ENCODE data around the gene AVL9.
"Not testable (repeated sequence)": the region's sequence is repeated elsewhere in the genome, so short reads cannot be mapped to it uniquely, and the experiment has no call there.

AVL9 gene

DNA sequence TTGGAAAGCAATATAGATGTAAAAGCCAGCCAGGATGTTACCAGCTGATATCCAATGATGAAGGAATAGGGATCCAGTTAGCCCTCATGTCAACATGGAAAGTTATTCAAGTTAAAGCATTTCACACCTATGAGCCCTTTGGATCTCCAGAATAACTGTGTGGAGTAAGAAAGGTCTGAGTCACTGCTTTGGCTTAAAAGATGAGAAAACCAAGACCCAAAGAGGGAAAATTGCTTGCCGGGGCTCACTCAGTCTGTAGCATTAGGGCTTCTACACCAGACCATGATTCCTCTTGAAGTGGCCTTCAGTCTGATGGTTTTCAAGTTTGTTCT is 17.7 kb upstream of the AVL9 start:
- no peak for TF ChIP-seq ZNF274 (IDR thresholded peaks at IDR 0.05; ENCODE audit: low read depth, low read length)
- H3K4me3 ChIP-seq (ENCODE audit: low read length): no peak overlapping the region

DNA sequence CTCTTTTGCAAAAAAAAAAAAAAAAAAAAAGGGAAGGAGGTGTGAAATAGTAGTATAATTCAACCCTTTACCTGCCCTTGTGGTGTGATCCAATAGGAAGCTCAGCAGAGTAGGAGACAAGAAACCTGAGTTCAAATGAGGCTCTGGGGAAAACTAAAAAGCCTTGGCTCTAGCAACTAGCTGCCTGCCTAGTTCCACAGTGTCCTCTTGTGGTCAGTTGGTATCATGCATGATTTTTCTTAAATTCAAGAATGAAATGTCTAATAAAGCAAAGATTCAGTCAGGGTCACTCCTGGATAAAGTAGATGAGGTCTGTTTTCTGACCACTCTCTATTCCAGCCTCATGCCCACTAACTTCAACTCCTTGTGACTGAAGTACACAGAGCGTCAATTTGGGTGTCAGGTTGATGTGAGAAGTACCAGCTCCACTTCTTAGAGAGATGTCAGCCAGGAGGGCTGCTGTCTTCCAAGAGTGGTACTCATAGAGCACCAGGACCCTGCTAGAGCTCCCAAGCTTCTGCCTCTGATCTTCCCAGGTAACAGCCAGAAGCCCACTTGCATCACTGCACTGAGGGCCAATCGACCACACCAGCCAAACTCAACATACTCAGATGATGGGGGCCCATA is 15.6 kb upstream of the AVL9 start:
- H3K4me3 ChIP-seq (ENCODE audit: low read length): no peak overlapping the region
- no peak for TF ChIP-seq ZNF274 (IDR thresholded peaks at IDR 0.05; ENCODE audit: low read depth, low read length)

- no peak for TF ChIP-seq ZNF274 (IDR thresholded peaks at IDR 0.05; ENCODE audit: low read depth, low read length)
- no peak overlapping the region for H3K4me3 ChIP-seq (ENCODE audit: low read length)
These were observed 14.1 kb upstream of the AVL9 start for GRCh38 chr7:32481176-32481575.

DNA sequence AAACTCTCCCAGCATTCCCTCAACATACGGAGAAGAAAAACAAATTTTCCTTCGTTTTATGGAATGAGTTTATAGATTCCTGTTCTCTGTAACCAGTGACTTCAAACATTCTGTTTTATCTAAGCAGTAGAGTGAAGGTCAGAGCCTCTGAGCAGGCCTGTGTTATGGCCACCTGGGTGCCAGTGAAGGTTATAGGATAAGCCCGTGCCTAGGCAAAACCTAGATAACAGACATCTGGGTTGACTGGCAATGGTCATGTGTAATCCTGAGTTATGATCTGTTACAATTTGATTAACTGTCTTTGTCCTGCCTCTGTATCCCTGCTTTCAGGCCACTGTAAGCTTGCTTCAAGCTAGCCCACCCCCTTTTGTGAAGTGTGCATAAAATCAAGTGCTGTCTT is 13.4 kb upstream of the AVL9 start:
- TF ChIP-seq ZNF274 (IDR thresholded peaks at IDR 0.05; ENCODE audit: low read depth, low read length): no peak
- H3K4me3 ChIP-seq (ENCODE audit: low read length): no peak overlapping the region

DNA sequence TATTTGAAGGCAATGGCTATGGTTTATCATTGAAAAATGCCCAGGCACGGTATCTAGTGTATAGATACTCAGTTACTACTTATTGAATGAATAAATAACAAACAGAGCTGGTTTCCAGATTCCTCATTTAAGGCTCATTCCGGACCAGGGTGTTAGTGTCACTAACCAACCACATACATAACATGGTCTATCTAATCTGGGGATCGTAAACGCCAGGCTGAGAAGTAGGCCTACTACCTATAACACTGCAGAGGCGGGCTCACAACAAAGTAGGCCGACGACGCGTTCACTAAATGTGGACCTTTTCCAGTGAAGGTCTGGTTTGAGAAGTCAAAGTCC is 5.5 kb upstream of the AVL9 start:
- TF ChIP-seq ZNF274 (IDR thresholded peaks at IDR 0.05; ENCODE audit: low read depth, low read length): no peak
- peak overlapping the region; percentile 97 for H3K4me3 ChIP-seq (ENCODE audit: low read length)

- no peak for TF ChIP-seq ZNF274 (IDR thresholded peaks at IDR 0.05; ENCODE audit: low read depth, low read length)
- peak within 1 kb of the TSS; percentile 97 for H3K4me3 ChIP-seq (ENCODE audit: low read length)
These were observed 5.0 kb upstream of the AVL9 start, which contains the start of gene LSM5 for GRCh38 chr7:32490127-32490796. Gene LSM5, minus strand, starts transcription at chr7:32490380. Its CDS starts 15 bp downstream, at chr7:32490365.

DNA sequence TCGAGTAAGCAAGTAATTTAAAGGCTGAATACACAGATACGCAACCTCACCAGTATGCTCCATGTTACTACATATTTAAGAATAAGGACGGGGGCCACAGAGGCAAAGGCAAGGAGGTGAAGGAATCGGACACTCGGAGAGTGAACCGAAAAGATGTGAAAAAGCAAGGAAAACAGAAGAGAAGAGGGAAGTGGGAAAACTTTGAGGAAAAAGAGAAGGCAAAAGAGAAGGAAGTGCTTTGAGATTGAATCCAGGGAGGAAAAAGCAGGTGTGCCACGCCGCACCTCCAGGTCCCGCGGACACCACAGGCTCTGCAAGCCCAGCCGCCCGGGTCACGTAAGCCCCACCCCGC is 367 bp upstream of the AVL9 start:
- TF ChIP-seq ZNF274 (IDR thresholded peaks at IDR 0.05; ENCODE audit: low read depth, low read length): no peak
- peak overlapping the region; percentile 86 for H3K4me3 ChIP-seq (ENCODE audit: low read length)

DNA sequence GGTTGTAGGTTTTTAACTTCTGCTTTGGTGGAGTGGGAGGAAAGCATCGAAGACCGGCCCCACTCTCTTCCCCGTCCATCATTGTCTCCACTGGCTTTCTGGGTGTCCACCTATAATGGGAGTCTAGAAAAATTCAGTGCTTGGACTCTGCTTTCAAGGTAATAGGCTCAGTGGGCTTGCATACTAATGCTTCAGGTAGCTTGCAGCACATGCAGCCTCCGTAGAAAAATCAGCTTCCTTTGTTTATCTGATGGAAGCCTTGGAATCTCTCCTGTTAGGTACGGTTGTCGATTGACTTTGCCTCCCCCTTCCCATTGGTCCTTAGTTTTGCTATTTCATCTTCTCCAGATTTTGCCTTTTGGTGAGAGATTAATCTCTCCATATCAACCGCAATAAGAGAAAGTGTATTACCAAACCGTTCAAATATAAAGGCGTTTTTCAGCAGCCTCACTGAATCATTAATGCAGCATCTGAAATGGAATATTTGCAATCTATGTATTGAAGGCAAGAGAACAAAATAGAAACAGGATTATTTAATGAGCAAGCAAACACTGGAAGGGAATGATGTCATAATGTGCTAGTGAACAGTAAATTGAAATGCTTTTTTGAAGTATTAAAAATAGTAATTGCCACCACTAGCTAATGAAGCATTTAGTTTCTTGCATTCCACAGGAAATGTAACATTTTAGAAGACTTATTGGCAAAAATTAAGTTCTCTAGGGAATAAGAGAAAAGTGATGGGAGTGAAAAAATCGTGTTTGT is 944 bp downstream of the AVL9 start:
- peak overlapping the region; percentile 100 for H3K4me3 ChIP-seq (ENCODE audit: low read length)
- no peak for TF ChIP-seq ZNF274 (IDR thresholded peaks at IDR 0.05; ENCODE audit: low read depth, low read length)

DNA sequence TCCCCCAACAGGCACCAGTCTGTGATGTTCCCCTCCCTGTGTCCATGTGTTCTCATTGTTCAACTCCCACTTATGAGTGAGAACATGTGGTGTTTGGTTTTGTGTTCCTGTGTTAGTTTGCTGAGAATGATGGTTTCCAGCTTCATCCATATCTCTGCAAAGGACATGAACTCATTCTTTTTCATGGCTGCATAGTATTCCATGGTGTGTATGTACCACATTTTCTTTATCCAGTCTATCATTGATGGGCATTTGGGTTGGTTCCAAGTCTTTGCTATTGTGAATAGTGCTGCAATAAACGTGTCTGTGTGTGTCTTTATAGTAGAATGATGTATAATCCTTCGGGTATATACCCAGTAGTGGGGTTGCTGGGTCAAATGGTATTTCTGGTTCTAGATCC is 4.5 kb downstream of the AVL9 start:
- not testable (repeated sequence) for H3K4me3 ChIP-seq (ENCODE audit: low read length)

DNA sequence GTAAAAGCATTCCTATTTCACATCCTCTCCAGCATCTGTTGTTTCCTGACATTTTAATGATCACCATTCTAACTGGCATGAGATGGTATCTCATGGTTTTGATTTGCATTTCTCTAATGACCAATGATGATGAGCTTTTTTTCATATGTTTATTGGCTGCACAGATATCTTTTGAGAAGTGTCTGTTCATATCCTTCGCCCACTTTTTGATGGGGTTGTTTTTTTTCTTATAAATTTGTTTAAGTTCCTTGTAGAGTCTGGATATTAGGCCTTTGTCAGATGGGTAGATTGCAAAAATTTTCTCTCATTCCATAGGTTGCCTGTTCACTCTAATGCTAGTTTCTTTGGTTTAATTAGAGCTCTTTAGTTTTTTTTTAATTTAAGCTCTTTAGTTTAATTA is 4.9 kb downstream of the AVL9 start:
- not testable (repeated sequence) for H3K4me3 ChIP-seq (ENCODE audit: low read length)

DNA sequence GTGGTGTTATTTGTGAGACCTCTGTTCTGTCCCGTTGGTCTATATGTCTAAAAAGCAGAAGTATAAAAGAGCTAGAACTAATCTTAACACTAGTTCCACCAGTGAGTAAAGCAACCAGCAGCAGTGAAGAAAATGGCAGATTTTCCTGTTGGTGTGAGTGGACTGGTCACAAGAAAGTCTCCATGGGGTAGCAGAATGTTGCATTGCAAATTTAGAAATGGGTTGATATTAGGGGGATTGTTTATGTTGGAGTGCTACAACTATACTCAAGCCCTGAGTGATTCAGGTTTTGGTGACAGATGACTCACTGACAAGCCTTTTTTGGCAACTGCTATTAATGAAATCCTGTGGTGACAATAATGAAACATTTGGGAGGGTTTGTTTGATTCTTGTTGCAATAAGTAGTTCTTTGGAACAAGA is 5.6 kb downstream of the AVL9 start:
- H3K4me3 ChIP-seq (ENCODE audit: low read length): no peak overlapping the region
- no peak for TF ChIP-seq ZNF274 (IDR thresholded peaks at IDR 0.05; ENCODE audit: low read depth, low read length)

- no peak for TF ChIP-seq ZNF274 (IDR thresholded peaks at IDR 0.05; ENCODE audit: low read depth, low read length)
- H3K4me3 ChIP-seq (ENCODE audit: low read length): no peak overlapping the region
These were observed 6.2 kb downstream of the AVL9 start for GRCh38 chr7:32501522-32501921.

DNA sequence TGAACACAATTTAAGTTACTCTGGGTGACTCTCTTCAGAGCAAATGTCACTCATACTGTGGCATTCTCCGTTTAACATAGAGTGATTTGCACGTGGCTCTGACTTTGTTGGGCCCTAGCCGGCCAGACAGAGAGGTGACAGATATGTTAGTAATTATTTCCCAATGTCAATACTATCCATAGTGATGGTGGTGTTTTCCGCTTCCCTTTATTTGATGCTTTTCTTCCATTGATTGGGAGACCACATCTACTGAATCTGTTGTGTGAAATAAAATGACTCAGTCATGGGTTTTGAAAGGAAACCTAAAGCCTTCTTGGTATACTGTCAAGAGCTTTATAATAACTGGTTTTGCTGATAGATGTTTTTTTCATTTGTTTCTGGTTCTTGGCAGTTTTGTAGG is 7.4 kb downstream of the AVL9 start:
- no peak for TF ChIP-seq ZNF274 (IDR thresholded peaks at IDR 0.05; ENCODE audit: low read depth, low read length)
- no peak overlapping the region for H3K4me3 ChIP-seq (ENCODE audit: low read length)

- H3K4me3 ChIP-seq (ENCODE audit: low read length): no peak overlapping the region
- no peak for TF ChIP-seq ZNF274 (IDR thresholded peaks at IDR 0.05; ENCODE audit: low read depth, low read length)
These were observed 11.2 kb downstream of the AVL9 start for GRCh38 chr7:32506266-32507054.

DNA sequence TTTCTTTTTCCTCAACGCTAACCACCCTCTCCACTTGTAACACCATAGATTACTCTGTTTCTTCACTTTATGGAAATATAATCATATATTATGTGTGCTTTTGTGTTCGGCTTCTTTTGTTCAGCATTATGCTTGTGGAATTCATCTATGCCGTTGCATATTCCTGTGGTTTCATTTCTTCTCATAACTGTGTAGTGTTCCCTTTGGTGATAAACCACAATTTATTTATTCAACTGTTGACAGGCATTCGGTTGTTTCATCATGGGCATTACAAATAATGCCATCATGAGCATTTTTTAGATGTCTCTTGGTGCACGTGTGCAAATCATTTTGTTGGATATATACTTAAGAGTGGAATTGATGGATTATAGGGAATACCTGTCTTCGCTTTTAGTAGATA is 12.1 kb downstream of the AVL9 start:
- no peak for TF ChIP-seq ZNF274 (IDR thresholded peaks at IDR 0.05; ENCODE audit: low read depth, low read length)

More for the DNA sequence above, 12.1 kb downstream of the AVL9 start:
- no peak overlapping the region for H3K4me3 ChIP-seq (ENCODE audit: low read length)

All from GM08714 (cell line).